PC-9 (cell line): Measurements from ENCODE around the gene DCTN2. TPM values are rescaled to one million over a fixed set of nuclear protein-coding genes. Genes with fewer than 3 reads are reported as not detected.
"Not testable (repeated sequence)": the region's sequence is repeated elsewhere in the genome, so short reads cannot be mapped to it uniquely, and the experiment has no call there.

Experiments
- BruUV-seq: library from RNA; stranded (reverse); fragments of 400-500 nt; replicated peaks from 2 replicates; lab custom pipeline; 2021; lab: Mats Ljungman, UMichigan
- CTCF ChIA-PET: fragments of 300-600 bp; sonication (Branson Sonifier 250); formaldehyde crosslinking; loops from one replicate; lab custom pipeline; 2022; ENCODE audit warnings: antibody characterized with exemption; lab: Charles Lee
- POLR2A ChIA-PET: fragments of 300-600 bp; sonication (Branson Sonifier 250); formaldehyde crosslinking; loops from one replicate; lab custom pipeline; 2022; ENCODE audit warnings: antibody characterized with exemption; ENCODE audit not compliant: unreplicated experiment; lab: Charles Lee
- DNase-seq, 2 experiments: peaks; one replicate each; pipeline versions ENCODE4 v3.0.0 to v3.0.0-alpha.2; 2015 to 2022; ENCODE audit warnings: mixed read lengths in 1 of 2
- H2AFZ ChIP-seq: fragments of 200-600 bp; sonication (generic); 2 replicates; pipeline ENCODE4 v1.8.1; 2017; ENCODE audit warnings: antibody characterized with exemption
- H3F3A ChIP-seq: fragments of 200-600 bp; sonication (generic); 2 replicates; pipeline ENCODE4 v1.8.1; 2017; ENCODE audit warnings: antibody characterized with exemption, mild to moderate bottlenecking, low read depth; ENCODE audit not compliant: insufficient read depth
- H3K27ac ChIP-seq: fragments of 200-600 bp; sonication (generic); 2 replicates; pipeline ENCODE4 v1.6.1; 2016; ENCODE audit warnings: mixed run types
- H3K27me3 ChIP-seq: fragments of 200-600 bp; sonication (generic); 2 replicates; pipeline ENCODE4 v1.6.1; 2016; ENCODE audit warnings: low read depth, mixed run types; ENCODE audit not compliant: insufficient read depth
- H3K36me3 ChIP-seq: fragments of 200-600 bp; sonication (generic); 2 replicates; pipeline ENCODE4 v1.6.1; 2016; ENCODE audit warnings: low read depth, mixed run types
- H3K4me1 ChIP-seq: fragments of 200-600 bp; sonication (generic); replicated peaks from 2 replicates; pipeline ENCODE4 v1.6.1; 2016; ENCODE audit warnings: mixed run types; ENCODE audit not compliant: insufficient read depth
- H3K4me2 ChIP-seq: fragments of 200-600 bp; sonication (generic); 2 replicates; pipeline ENCODE4 v1.6.1; 2017; ENCODE audit warnings: mixed run types
- H3K4me3 ChIP-seq: fragments of 200-600 bp; sonication (generic); 2 replicates; pipeline ENCODE4 v1.6.1; 2016; ENCODE audit warnings: mixed run types
- H3K79me2 ChIP-seq: fragments of 200-600 bp; sonication (generic); 2 replicates; pipeline ENCODE4 v1.6.1; 2017; ENCODE audit warnings: low read depth, mixed run types
- H3K9me2 ChIP-seq: fragments of 200-600 bp; sonication (generic); 2 replicates; pipeline ENCODE4 v1.8.1; 2017; ENCODE audit warnings: mild to moderate bottlenecking; ENCODE audit not compliant: insufficient read depth
- H3K9me3 ChIP-seq: fragments of 200-600 bp; sonication (generic); 2 replicates; pipeline ENCODE4 v1.8.1; 2016; ENCODE audit warnings: low read depth; ENCODE audit not compliant: insufficient read depth
- H4K20me1 ChIP-seq: fragments of 200-600 bp; sonication (generic); 2 replicates; pipeline ENCODE4 v1.8.1; 2017; ENCODE audit not compliant: insufficient read depth
- EZH2 ChIP-seq: fragments of 200-600 bp; sonication (generic); IDR thresholded peaks from 2 replicates; pipeline ENCODE4 v1.8.0; 2017; ENCODE audit warnings: antibody characterized with exemption, low read depth
- intact Hi-C: fragments of 100-400 bp; cut with micrococcal nuclease; formaldehyde crosslinking; loops from one replicate; pipeline ENCODE4 v1.10.0; 2022; ENCODE audit not compliant: unreplicated experiment
- total RNA-seq: library from RNA; stranded (reverse); gene quantifications from 2 replicates; pipeline ENCODE4 v1.2.3, GENCODE V29; 2021
- TF ChIP-seq, protein P1 (sequence below): fragments of 200-600 bp; sonication (generic); conservative IDR thresholded peaks from 2 replicates; pipeline ENCODE4 v1.6.1; 2017; ENCODE audit warnings: mixed run types, antibody characterized with exemption, mild to moderate bottlenecking, moderate library complexity

The DCTN2 gene
- total RNA-seq, 1 experiment from 2014 or later, result 105 TPM

DNA sequence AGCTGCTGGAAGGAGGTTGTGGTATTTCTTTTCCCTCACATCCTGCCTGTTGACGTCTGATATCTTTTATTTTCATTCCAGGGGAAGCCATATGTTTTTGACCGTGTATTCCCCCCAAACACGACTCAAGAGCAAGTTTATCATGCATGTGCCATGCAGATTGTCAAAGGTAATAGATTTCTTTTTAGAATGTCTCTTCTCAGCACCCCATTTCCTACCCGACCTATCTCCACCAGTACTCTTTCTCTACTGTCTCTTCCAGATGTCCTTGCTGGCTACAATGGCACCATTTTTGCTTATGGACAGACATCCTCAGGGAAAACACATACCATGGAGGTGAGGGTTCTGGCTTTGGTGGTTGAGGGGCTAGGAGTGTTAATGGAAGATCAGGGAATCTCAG, 16.4 kb upstream of the DCTN2 start:
- Histone ChIP-seq H3K9me2 (no peaks in the 10 kb centered on the region), H3K9me3 (no peaks in the 10 kb centered on the region), H3K4me2 (no peak overlapping the region), H3K27ac (no peak overlapping the region), H3K79me2 (no peaks in the 10 kb centered on the region), H2AFZ (no peak overlapping the region), H3F3A (no peaks in the 10 kb centered on the region), H4K20me1 (no peaks in the 10 kb centered on the region), H3K4me1 (peaks cover 5% of the 10 kb centered on the region; the same call in 1 of the 2 replicates), H3K4me3 (no peak overlapping the region), H3K27me3 (peaks cover 36% of the 10 kb centered on the region), H3K36me3 (no peaks in the 10 kb centered on the region)
- TF ChIP-seq, protein P1, sequence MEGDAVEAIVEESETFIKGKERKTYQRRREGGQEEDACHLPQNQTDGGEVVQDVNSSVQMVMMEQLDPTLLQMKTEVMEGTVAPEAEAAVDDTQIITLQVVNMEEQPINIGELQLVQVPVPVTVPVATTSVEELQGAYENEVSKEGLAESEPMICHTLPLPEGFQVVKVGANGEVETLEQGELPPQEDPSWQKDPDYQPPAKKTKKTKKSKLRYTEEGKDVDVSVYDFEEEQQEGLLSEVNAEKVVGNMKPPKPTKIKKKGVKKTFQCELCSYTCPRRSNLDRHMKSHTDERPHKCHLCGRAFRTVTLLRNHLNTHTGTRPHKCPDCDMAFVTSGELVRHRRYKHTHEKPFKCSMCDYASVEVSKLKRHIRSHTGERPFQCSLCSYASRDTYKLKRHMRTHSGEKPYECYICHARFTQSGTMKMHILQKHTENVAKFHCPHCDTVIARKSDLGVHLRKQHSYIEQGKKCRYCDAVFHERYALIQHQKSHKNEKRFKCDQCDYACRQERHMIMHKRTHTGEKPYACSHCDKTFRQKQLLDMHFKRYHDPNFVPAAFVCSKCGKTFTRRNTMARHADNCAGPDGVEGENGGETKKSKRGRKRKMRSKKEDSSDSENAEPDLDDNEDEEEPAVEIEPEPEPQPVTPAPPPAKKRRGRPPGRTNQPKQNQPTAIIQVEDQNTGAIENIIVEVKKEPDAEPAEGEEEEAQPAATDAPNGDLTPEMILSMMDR, result no peak
- no peak for TF ChIP-seq EZH2
- no TSS peak for BruUV-seq
- intact Hi-C loops, result no loop called here
- ChIA-PET POLR2A (no interaction called here), CTCF (no interaction called here)
- DNase-seq, result no peak

DNA sequence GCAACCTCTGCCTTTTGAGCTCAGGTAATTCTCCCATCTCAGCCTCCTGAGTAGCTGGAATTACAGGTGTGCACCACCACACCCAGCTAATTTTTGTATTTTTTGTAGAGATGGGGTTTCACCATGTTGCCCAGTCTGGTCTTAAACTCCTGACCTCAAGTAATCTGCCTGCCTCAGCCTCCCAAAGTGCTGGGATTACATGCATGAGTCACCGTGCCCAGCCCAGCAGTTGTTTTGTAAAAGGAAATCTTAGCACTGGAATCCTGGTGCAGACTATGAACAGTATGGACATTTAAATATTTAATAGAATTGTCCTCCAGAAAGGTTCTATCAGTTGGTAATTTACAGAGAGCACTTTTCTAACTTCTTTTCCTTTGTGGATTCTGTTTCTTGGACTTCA, 14.1 kb upstream of the DCTN2 start:
- intact Hi-C loops, H4K20me1 ChIP-seq, H3K9me2 ChIP-seq, H3K9me3 ChIP-seq, H3K79me2 ChIP-seq, H3F3A ChIP-seq, POLR2A ChIA-PET, CTCF ChIA-PET, H3K4me3 ChIP-seq, H3K27ac ChIP-seq, H3K4me2 ChIP-seq, H2AFZ ChIP-seq, H3K4me1 ChIP-seq, BruUV-seq, DNase-seq, H3K36me3 ChIP-seq: not testable (repeated sequence)
- H3K27me3 ChIP-seq, result peaks cover 30% of the 10 kb centered on the region

DNA sequence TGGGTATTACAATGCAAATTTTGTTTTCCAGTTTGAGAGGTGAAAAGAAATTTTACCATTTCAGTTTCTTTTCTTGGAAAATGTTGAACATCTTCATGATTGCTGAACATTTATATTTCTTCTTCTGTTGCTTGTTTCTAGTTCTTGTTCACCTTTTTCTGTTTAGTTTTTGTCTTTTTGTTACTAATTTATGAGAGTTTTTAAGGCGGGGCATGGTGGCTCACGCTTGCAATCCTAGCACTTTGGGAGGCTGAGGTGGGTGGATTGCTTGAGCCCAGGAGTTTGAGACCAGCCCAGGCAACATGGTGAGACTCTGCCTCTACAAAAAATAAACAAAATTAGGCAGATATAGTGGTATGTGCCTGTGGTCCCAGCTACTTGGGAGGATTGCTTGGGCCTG, 13.5 kb upstream of the DCTN2 start:
- no peaks in the 10 kb centered on the region for H3K36me3 ChIP-seq
- H3K27ac ChIP-seq, result no peak overlapping the region
- no peaks in the 10 kb centered on the region for H3K9me3 ChIP-seq
- TF ChIP-seq EZH2, result no peak
- TF ChIP-seq, protein P1, result no peak
- ChIA-PET POLR2A (no interaction called here), CTCF (no interaction called here)
- H3K4me3 ChIP-seq, result no peak overlapping the region
- intact Hi-C loops, result no loop called here
- H3K27me3 ChIP-seq, result peaks cover 30% of the 10 kb centered on the region
- H4K20me1 ChIP-seq, result no peaks in the 10 kb centered on the region
- no peaks in the 10 kb centered on the region for H3F3A ChIP-seq
- H3K4me2 ChIP-seq, result no peak overlapping the region
- no peak for DNase-seq
- H2AFZ ChIP-seq, result no peak overlapping the region
- BruUV-seq, result no TSS peak
- H3K4me1 ChIP-seq, result peaks cover 5% of the 10 kb centered on the region; the same call in 1 of the 2 replicates
- H3K79me2 ChIP-seq, result no peaks in the 10 kb centered on the region
- no peaks in the 10 kb centered on the region for H3K9me2 ChIP-seq

DNA sequence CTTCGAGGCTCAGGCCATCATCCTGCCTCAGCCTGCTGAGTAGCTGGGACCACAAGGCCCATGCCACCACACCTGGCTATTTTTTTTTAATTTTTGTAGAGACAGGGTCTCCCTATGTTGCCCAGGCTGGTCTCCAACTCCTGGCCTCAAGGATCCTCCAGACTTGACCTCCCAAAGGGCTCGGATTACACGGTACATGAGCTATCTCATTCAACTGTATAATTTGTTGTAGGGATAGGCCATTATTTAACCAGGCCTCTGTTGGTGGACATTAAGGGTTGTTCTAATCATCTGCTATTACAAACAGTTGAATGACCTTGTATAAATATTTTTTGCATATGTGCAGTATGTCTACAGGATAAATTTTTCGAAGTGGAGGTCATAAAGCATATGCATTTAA, 11.9 kb upstream of the DCTN2 start:
- BruUV-seq, result no TSS peak

More for the DNA sequence above, 11.9 kb upstream of the DCTN2 start:
- no peaks in the 10 kb centered on the region for H3K9me3 ChIP-seq
- TF ChIP-seq, protein P1, result no peak
- no peak for TF ChIP-seq EZH2
- no peak overlapping the region for H2AFZ ChIP-seq
- ChIA-PET CTCF (no interaction called here), POLR2A (interaction anchor here (0.6 kb wide), 1 partner anchor 16 kb away, joined by 5 read pairs; no protein-coding TSS in a partner anchor)
- no peak overlapping the region for H3K27ac ChIP-seq
- H3K79me2 ChIP-seq, result no peaks in the 10 kb centered on the region
- no peaks in the 10 kb centered on the region for H3F3A ChIP-seq
- H3K9me2 ChIP-seq, result no peaks in the 10 kb centered on the region
- H3K36me3 ChIP-seq, result no peaks in the 10 kb centered on the region
- no peaks in the 10 kb centered on the region for H4K20me1 ChIP-seq
- H3K4me3 ChIP-seq, result no peak overlapping the region
- peaks cover 5% of the 10 kb centered on the region; the same call in 1 of the 2 replicates for H3K4me1 ChIP-seq
- peaks cover 15% of the 10 kb centered on the region for H3K27me3 ChIP-seq
- no peak for DNase-seq
- H3K4me2 ChIP-seq, result no peak overlapping the region
- intact Hi-C loops, result no loop called here
